Cardiac fibroblast (primary cell): ENCODE results near the gene EXOG.

ENCODE experiments used
- DNase-seq, 2 donors: peaks; one replicate each; pipeline versions ENCODE4 v3.0.0 to v3.0.0-alpha.2; 2010; ENCODE audit warnings: low read depth in 2 of 2
- H3K4me3 ChIP-seq, 2 donors: replicated peaks in 1 of 2; 1 replicate in 1 of 2; 2 replicates in 1 of 2; pipeline ENCODE4 v1.5.1; 2011; ENCODE audit warnings: low read depth in 2 of 2, low read length in 2 of 2, mild to moderate bottlenecking in 2 of 2, moderate library complexity in 1 of 2
- CTCF ChIP-seq: IDR thresholded peaks from one replicate; pipeline ENCODE4 v1.5.1; 2011; ENCODE audit warnings: low read depth, mild to moderate bottlenecking, low read length, inconsistent platforms

EXOG gene

DNA sequence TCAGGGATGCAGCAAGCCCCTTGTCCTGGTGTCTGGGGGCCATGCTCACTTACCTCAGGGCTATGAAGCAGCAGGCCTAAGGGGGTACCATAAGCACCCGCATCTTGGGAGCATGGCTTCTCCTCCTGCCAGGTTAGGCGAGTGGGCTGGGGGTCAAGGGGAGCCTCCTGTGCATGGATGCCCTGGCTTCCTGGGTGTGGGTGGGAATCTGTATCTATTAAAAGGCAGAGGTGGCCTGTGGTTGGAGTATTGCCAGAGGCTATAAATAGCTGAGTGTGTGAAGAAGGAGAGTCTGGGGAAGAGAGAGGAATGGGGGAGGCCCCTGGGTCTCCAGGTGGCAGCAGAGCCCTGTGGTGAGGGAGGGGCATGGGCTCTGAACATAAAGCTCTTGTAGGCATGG is 22.9 kb upstream of the EXOG start:
- no peak for DNase-seq
- no peak overlapping the region for H3K4me3 ChIP-seq
- TF ChIP-seq CTCF = no peak

DNA sequence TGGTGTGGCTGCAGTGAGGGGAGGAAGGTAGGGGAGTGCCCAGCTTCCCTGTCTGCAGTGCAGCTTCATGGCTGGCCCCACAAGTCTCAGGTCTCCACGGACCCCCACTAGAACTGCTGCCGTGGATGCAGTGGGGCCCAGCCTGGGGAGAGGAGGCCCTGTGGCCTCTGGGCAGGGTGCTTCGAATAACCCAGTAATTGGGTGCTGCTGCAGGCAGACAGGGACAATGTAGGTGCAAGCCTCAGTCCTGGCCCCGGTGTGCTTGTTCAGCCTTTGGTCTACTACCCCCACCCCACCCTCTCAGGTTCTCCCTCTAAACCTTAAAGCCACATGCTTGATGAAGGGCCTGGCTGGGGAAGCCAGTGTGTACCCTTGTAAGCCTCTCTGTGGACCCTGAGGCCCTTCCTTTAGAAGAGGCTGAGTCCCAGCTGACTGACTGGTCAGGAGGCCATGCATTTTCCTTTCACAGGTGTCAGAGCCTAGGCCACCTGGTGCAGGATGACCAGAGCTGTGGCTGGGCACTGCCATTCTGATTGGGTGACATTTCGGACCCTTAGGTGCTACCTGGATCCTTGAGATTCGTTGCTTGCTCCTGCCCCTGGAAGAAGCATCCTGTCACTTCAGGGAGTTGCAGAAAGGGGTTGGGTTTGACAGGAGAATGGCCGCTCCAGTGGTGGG is 21.1 kb upstream of the EXOG start:
- no peak overlapping the region for H3K4me3 ChIP-seq
- no peak for DNase-seq
- no peak for TF ChIP-seq CTCF

- H3K4me3 ChIP-seq = no peak overlapping the region
- no peak for TF ChIP-seq CTCF
- DNase-seq = no peak
These were observed 20.4 kb upstream of the EXOG start for GRCh38 chr3:38475716-38476115.

- DNase-seq = no peak
- TF ChIP-seq CTCF = no peak
These were observed 19.9 kb upstream of the EXOG start for GRCh38 chr3:38476157-38476756.

DNA sequence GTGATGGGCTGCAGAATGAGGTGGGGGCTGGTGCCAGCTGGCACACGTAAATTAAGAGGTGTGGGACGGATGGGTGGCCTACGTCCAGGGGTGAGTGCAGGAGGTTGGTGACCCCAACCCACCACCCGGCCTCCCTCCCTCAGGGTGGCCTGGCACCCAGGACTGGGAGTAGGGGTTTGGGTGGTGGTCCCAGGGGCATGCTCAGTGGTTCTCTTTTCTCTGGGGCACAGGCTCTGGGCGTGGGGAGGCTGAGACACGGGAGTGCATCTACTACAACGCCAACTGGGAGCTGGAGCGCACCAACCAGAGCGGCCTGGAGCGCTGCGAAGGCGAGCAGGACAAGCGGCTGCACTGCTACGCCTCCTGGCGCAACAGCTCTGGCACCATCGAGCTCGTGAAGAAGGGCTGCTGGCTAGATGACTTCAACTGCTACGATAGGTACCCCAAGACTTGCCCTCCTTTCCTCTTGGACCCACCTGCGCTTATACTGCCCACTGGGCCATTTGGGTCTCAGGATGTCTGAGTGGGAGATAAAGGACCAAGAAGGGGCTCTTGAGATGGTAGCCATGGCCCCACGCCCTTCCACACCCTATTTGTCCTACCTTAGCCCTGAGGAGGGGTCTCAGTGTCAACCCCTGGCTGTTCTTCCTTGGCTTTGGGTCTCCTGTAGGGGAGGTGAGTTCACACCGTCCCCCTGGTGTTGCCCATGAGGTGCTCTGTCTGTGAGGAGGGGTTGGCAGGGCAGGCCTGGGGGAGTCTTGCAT is 18.9 kb upstream of the EXOG start:
- no peak overlapping the region for H3K4me3 ChIP-seq
- TF ChIP-seq CTCF = no peak
- DNase-seq = no peak

More at GRCh38 chr3:38476157-38476756, 19.9 kb upstream of the EXOG start:
- H3K4me3 ChIP-seq = no peak overlapping the region

- H3K4me3 ChIP-seq = no peak overlapping the region
- no peak for TF ChIP-seq CTCF
- DNase-seq = no peak
These were observed 18.2 kb upstream of the EXOG start for GRCh38 chr3:38477839-38478450.
